Effector memory CD4-positive, alpha-beta T cell (primary cell): ENCODE results near the gene PROK1.

ENCODE experiments used
- DNase-seq, 3 donors: peaks; one replicate each; pipeline ENCODE4 v3.0.0-alpha.2; 2020
- H3K27ac ChIP-seq: 2 replicates; pipeline ENCODE4 v1.7.0; 2013; ENCODE audit warnings: mild to moderate bottlenecking, low read length, moderate library complexity; ENCODE audit not compliant: insufficient read depth, poor library complexity, severe bottlenecking
- H3K27me3 ChIP-seq: replicated peaks from 2 replicates; pipeline ENCODE4 v1.7.0; 2013; ENCODE audit warnings: mild to moderate bottlenecking, low read length; ENCODE audit not compliant: insufficient read depth, control insufficient read depth, poor library complexity, severe bottlenecking
- H3K36me3 ChIP-seq: 2 replicates; pipeline ENCODE4 v1.7.0; 2013; ENCODE audit warnings: mild to moderate bottlenecking, low read length, moderate library complexity; ENCODE audit not compliant: control insufficient read depth, insufficient read depth
- H3K4me1 ChIP-seq: 2 replicates; pipeline ENCODE4 v1.7.0; 2013; ENCODE audit warnings: low read length, mild to moderate bottlenecking; ENCODE audit not compliant: control insufficient read depth, insufficient read depth, poor library complexity, severe bottlenecking
- H3K4me3 ChIP-seq: 2 replicates; pipeline ENCODE4 v1.7.0; 2013; ENCODE audit warnings: low read length, low read depth, mild to moderate bottlenecking; ENCODE audit not compliant: insufficient read depth, poor library complexity, severe bottlenecking
- H3K9me3 ChIP-seq: 2 replicates; pipeline ENCODE4 v1.7.0; 2013; ENCODE audit warnings: mild to moderate bottlenecking, low read length, moderate library complexity; ENCODE audit not compliant: control insufficient read depth

The PROK1 gene

GRCh38 chr1:110444561-110444960 is 6.4 kb upstream of the PROK1 start:
- Histone ChIP-seq H3K4me1 (no peaks in the 10 kb centered on the region), H3K9me3 (no peaks in the 10 kb centered on the region), H3K27ac (no peak overlapping the region), H3K27me3 (no peaks in the 10 kb centered on the region), H3K36me3 (no peaks in the 10 kb centered on the region), H3K4me3 (no peak overlapping the region)
- DNase-seq = no peak

- Histone ChIP-seq H3K27me3 (no peaks in the 10 kb centered on the region), H3K36me3 (no peaks in the 10 kb centered on the region), H3K27ac (no peak overlapping the region), H3K9me3 (no peaks in the 10 kb centered on the region), H3K4me3 (no peak overlapping the region), H3K4me1 (no peaks in the 10 kb centered on the region)
- no peak for DNase-seq
Measured at GRCh38 chr1:110449661-110450651, 993 bp upstream of the PROK1 start.

DNA sequence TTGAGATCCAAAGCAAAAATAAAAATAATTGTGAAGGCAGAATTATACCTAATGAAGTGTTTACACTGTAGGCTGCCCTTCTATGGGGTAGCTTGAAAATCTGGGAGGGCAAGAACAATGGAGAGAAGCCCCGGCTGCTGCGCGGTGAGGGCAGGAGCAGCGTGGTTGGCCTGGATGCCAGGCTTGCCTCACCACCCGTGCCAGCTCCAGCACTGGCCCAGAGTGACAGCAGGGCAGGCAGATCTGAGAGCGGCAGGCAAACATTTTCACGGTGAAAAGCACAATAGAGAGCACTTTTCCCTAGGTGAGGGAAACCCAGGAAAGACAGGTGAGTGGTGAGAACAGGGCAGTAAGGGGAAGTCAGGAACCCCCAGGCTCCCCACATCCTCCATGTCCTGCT is 1.4 kb downstream of the PROK1 start:
- no peaks in the 10 kb centered on the region for H3K9me3 ChIP-seq
- no peaks in the 10 kb centered on the region for H3K36me3 ChIP-seq
- no peaks in the 10 kb centered on the region for H3K4me1 ChIP-seq
- no peak overlapping the region for H3K27ac ChIP-seq
- no peak overlapping the region for H3K4me3 ChIP-seq
- no peaks in the 10 kb centered on the region for H3K27me3 ChIP-seq
- DNase-seq = no peak

DNA sequence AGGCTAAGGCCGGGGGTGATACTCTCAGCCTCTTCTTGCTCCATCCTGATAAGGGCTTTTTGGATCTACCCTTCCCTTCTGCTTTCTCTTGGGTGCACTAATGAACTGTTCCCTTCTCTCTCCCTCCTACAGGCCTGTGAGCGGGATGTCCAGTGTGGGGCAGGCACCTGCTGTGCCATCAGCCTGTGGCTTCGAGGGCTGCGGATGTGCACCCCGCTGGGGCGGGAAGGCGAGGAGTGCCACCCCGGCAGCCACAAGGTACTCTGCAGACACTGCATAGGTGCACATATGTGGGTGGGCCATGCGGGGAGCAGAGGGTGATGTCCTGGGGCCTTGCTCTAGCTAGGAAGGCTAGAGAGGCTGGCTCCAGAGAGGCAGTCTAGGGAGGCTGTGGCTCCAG is 2.9 kb downstream of the PROK1 start:
- H3K27me3 ChIP-seq = no peaks in the 10 kb centered on the region
- no peaks in the 10 kb centered on the region for H3K9me3 ChIP-seq
- no peak overlapping the region for H3K27ac ChIP-seq
- no peaks in the 10 kb centered on the region for H3K36me3 ChIP-seq
- H3K4me3 ChIP-seq = no peak overlapping the region
- no peaks in the 10 kb centered on the region for H3K4me1 ChIP-seq
- no peak for DNase-seq

DNA sequence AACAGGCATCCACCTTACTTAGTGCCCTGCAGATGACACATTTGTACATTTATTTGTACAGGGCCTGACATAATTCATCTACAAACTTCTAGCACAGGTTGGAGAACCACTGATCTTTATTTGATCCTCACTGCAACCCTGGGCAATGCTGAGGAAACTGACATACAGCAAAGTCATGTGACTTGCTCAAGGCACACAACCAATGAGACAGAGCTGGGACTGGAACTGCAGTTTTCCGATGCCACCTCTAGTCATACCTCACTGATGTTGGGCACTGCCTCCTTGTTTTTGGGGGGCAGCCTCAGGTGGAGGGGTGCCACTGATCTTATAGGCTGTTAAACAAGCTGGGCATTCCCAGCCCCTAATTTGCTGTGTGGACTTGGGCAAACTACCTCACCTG is 3.4 kb downstream of the PROK1 start:
- no peaks in the 10 kb centered on the region for H3K9me3 ChIP-seq
- no peaks in the 10 kb centered on the region for H3K27me3 ChIP-seq
- no peak overlapping the region for H3K4me3 ChIP-seq
- no peak overlapping the region for H3K27ac ChIP-seq
- no peak for DNase-seq
- H3K4me1 ChIP-seq = no peaks in the 10 kb centered on the region
- H3K36me3 ChIP-seq = no peaks in the 10 kb centered on the region

- no peaks in the 10 kb centered on the region for H3K4me1 ChIP-seq
- H3K36me3 ChIP-seq = no peaks in the 10 kb centered on the region
- DNase-seq = no peak
- H3K27me3 ChIP-seq = no peaks in the 10 kb centered on the region
- no peaks in the 10 kb centered on the region for H3K9me3 ChIP-seq
- H3K27ac ChIP-seq = no peak overlapping the region
- no peak overlapping the region for H3K4me3 ChIP-seq
Measured at GRCh38 chr1:110455151-110455550, 4.2 kb downstream of the PROK1 start.

GRCh38 chr1:110457206-110457605 is 6.3 kb downstream of the PROK1 start:
- H3K4me3 ChIP-seq = no peak overlapping the region
- no peaks in the 10 kb centered on the region for H3K36me3 ChIP-seq
- no peaks in the 10 kb centered on the region for H3K4me1 ChIP-seq
- no peak overlapping the region for H3K27ac ChIP-seq
- H3K9me3 ChIP-seq = no peaks in the 10 kb centered on the region
- H3K27me3 ChIP-seq = no peaks in the 10 kb centered on the region
- DNase-seq = no peak

GRCh38 chr1:110460253-110461220 is 9.6 kb downstream of the PROK1 start:
- no peaks in the 10 kb centered on the region for H3K9me3 ChIP-seq
- no peak overlapping the region for H3K4me3 ChIP-seq
- peak; percentile 63 to 75 (median 68) for DNase-seq
- no peak overlapping the region for H3K27ac ChIP-seq
- H3K36me3 ChIP-seq = no peaks in the 10 kb centered on the region
- H3K27me3 ChIP-seq = no peaks in the 10 kb centered on the region
- no peaks in the 10 kb centered on the region for H3K4me1 ChIP-seq

GRCh38 chr1:110462093-110462492 is 11.1 kb downstream of the PROK1 start:
- Histone ChIP-seq H3K27me3 (no peaks in the 10 kb centered on the region), H3K4me1 (no peaks in the 10 kb centered on the region), H3K36me3 (no peaks in the 10 kb centered on the region), H3K27ac (no peak overlapping the region), H3K4me3 (no peak overlapping the region), H3K9me3 (no peaks in the 10 kb centered on the region)
- no peak for DNase-seq

DNA sequence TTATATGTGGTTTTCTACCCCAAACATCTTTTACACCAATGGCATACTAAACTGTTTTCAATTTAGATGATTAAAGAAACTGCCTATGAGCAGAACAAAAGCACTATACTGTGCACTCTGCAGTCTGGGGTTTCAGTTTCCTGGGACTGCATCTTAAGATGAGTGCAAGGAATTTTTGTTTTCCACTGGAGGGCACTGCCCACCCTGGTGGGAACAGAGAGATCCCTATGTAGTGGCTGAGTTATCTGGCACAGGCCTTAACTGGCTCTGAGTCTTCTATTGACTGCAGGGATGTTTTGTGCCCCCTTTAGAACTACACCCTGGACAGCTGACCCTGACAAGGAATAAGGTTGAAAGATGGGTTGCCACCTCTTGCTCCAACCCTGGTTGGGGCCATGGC is 12.0 kb downstream of the PROK1 start:
- H3K27me3 ChIP-seq = no peaks in the 10 kb centered on the region
- H3K36me3 ChIP-seq = no peaks in the 10 kb centered on the region
- no peak overlapping the region for H3K27ac ChIP-seq
- H3K9me3 ChIP-seq = no peaks in the 10 kb centered on the region
- no peaks in the 10 kb centered on the region for H3K4me1 ChIP-seq
- no peak for DNase-seq
- H3K4me3 ChIP-seq = no peak overlapping the region
